Neuronal stem cell (in vitro differentiated cells): ENCODE results near the gene XKR8.

Source experiments
- DNase-seq: peaks from one replicate; pipeline ENCODE4 v3.0.0-alpha.2; 2013; ENCODE audit warnings: low spot score
- H2AFZ ChIP-seq: one replicate; pipeline ENCODE4 v1.6.1; 2013; ENCODE audit warnings: mild to moderate bottlenecking, low read length, inconsistent platforms
- H2AK5ac ChIP-seq: 2 replicates; pipeline ENCODE4 v1.6.1; 2013; ENCODE audit warnings: low read depth, mild to moderate bottlenecking, inconsistent platforms, low read length, moderate library complexity, mixed read lengths
- H2BK120ac ChIP-seq: 2 replicates; pipeline ENCODE4 v1.6.1; 2013; ENCODE audit warnings: low read depth, mild to moderate bottlenecking, inconsistent platforms, low read length, moderate library complexity, mixed read lengths
- H2BK12ac ChIP-seq: one replicate; pipeline ENCODE4 v1.6.1; 2013; ENCODE audit warnings: low read length, inconsistent platforms
- H2BK15ac ChIP-seq: 2 replicates; pipeline ENCODE4 v1.6.1; 2013; ENCODE audit warnings: mild to moderate bottlenecking, low read length, inconsistent platforms, mixed read lengths
- H2BK5ac ChIP-seq: one replicate; pipeline ENCODE4 v1.6.1; 2013; ENCODE audit warnings: inconsistent platforms, mild to moderate bottlenecking, low read length, moderate library complexity
- H3K14ac ChIP-seq: one replicate; pipeline ENCODE4 v1.6.1; 2013; ENCODE audit warnings: low read length, inconsistent platforms
- H3K18ac ChIP-seq: 2 replicates; pipeline ENCODE4 v1.6.1; 2013; ENCODE audit warnings: low read length, inconsistent platforms
- H3K23ac ChIP-seq: 2 replicates; pipeline ENCODE4 v1.6.1; 2013; ENCODE audit warnings: low read depth, mild to moderate bottlenecking, mixed read lengths, low read length, inconsistent platforms; ENCODE audit not compliant: poor library complexity
- H3K27ac ChIP-seq: replicated peaks from 3 replicates; pipeline ENCODE4 v1.5.1; 2013; ENCODE audit warnings: low read length, inconsistent platforms
- H3K27me3 ChIP-seq, 3 experiments: 2 replicates each; pipeline ENCODE4 v1.6.1; 2013; ENCODE audit warnings: low read length in 3 of 3, mild to moderate bottlenecking in 2 of 3, inconsistent platforms in 1 of 3, low read depth in 1 of 3, mixed read lengths in 1 of 3, moderate library complexity in 1 of 3; ENCODE audit not compliant: control insufficient read depth in 3 of 3, insufficient read depth in 3 of 3
- H3K36me3 ChIP-seq, 2 donors: replicated peaks in 1 of 2; 2 replicates each; pipeline ENCODE4 v1.6.1; 2013; ENCODE audit warnings: low read length in 2 of 2; ENCODE audit not compliant: control insufficient read depth in 2 of 2, insufficient read depth in 2 of 2
- H3K4ac ChIP-seq: 2 replicates; pipeline ENCODE4 v1.6.1; 2013; ENCODE audit warnings: inconsistent platforms, mild to moderate bottlenecking, low read length, moderate library complexity
- H3K4me1 ChIP-seq, 2 donors: 1 replicate in 1 of 2; 2 replicates in 1 of 2; pipeline ENCODE4 v1.6.1; 2013; ENCODE audit warnings: low read length in 2 of 2, low read depth in 1 of 2; ENCODE audit not compliant: control insufficient read depth in 2 of 2, insufficient read depth in 1 of 2
- H3K4me2 ChIP-seq: one replicate; pipeline ENCODE4 v1.6.1; 2013; ENCODE audit warnings: mild to moderate bottlenecking, low read length, inconsistent platforms; ENCODE audit not compliant: insufficient read depth, poor library complexity, severe bottlenecking
- H3K4me3 ChIP-seq, 2 donors: 2 replicates each; pipeline ENCODE4 v1.5.1; 2013; ENCODE audit warnings: low read length in 2 of 2, mild to moderate bottlenecking in 2 of 2, inconsistent platforms in 1 of 2, moderate library complexity in 1 of 2
- H3K79me1 ChIP-seq: one replicate; pipeline ENCODE4 v1.6.1; 2013; ENCODE audit warnings: low read depth, mild to moderate bottlenecking, inconsistent platforms, low read length, moderate library complexity
- H3K9ac ChIP-seq: one replicate; pipeline ENCODE4 v1.6.1; 2013; ENCODE audit warnings: mild to moderate bottlenecking, low read depth, low read length, inconsistent platforms; ENCODE audit not compliant: poor library complexity
- H3K9me3 ChIP-seq, 2 donors: replicated peaks in 1 of 2; 2 replicates each; pipeline versions ENCODE3 to v1.6.1; 2013; ENCODE audit warnings: low read length in 2 of 2, mild to moderate bottlenecking in 2 of 2, inconsistent platforms in 1 of 2, low read depth in 1 of 2, mixed read lengths in 1 of 2, moderate library complexity in 1 of 2; ENCODE audit not compliant: control insufficient read depth in 2 of 2, insufficient read depth in 1 of 2
- H4K8ac ChIP-seq: one replicate; pipeline ENCODE4 v1.6.1; 2013; ENCODE audit warnings: low read depth, mild to moderate bottlenecking, inconsistent platforms, low read length, moderate library complexity
- H4K91ac ChIP-seq: one replicate; pipeline ENCODE4 v1.6.1; 2013; ENCODE audit warnings: low read length, low read depth, mild to moderate bottlenecking, inconsistent platforms; ENCODE audit not compliant: poor library complexity
- WGBS, 2 donors: extraction: QIAGEN DNeasy Blood & Tissue Kit; methylation state at CpG; one replicate each; pipeline ENCODE4 v1.1.7; 2013; ENCODE audit warnings: missing lambda C conversion rate in 2 of 2, mixed read lengths in 1 of 2; ENCODE audit not compliant: insufficient read length in 2 of 2, insufficient replicate concordance in 1 of 2; ENCODE audit errors: extremely low coverage in 2 of 2; 5-methylcytosine and 5-hydroxymethylcytosine counted together

The XKR8 gene

DNA sequence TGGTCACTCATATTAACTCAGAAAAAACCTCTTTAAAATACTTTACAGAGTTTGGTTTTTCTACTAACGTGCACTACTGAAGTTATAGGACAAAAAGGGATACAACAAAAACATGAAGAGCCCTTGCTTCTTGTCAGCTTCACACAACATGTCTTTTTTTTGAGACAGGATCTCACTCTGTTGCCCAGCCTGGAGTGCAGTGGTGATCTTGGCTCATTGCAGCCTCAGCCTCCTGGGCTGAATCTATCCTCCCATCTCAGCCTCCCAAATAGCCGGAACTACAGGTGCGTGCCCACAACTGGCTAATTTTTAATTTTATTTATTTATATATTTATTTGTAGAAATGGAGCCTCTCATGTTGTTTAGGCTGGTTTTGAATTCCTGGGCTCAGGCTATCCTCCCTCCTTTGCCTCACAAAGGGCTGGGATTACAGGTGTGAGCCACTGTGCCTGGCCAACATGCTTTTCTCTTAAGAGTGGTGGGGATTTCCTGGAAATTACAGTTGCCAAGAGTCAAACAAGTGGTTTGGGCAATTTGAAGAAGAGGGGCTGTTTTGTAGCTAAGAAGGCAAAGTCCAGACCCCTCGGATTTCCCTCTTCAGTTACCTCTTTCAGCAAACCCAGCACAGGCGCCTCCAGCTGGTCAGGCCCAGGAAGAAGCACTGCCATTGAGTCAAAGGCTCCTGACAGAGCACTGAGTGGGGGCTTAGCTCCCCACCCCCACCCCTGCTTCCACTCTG lies 31.4 kb upstream of the XKR8 start:
- WGBS, 2 donors = no CpG with 5 or more reads among the region's 5 CpGs
- Histone ChIP-seq H4K8ac (no peak overlapping the region), H3K18ac (no peak overlapping the region), H2AK5ac (no peak overlapping the region), H3K4me3 (no peak overlapping the region), H3K79me1 (no peaks in the 10 kb centered on the region), H3K4ac (no peak overlapping the region), H3K27ac (no peak overlapping the region), H3K23ac (no peak overlapping the region), H3K14ac (no peak overlapping the region), H2AFZ (no peak overlapping the region), H3K4me2 (no peak overlapping the region), H2BK120ac (no peak overlapping the region), H3K4me1 (no peaks in the 10 kb centered on the region), H3K9me3 (no peaks in the 10 kb centered on the region), H2BK5ac (no peak overlapping the region), H3K27me3 (peaks cover 0 to 9% (median 0%) of the 10 kb centered on the region in 3 experiments), H2BK15ac (no peak overlapping the region), H4K91ac (no peak overlapping the region), H2BK12ac (no peak overlapping the region), H3K9ac (no peak overlapping the region), H3K36me3 (no peaks in the 10 kb centered on the region)
- no peak for DNase-seq

DNA sequence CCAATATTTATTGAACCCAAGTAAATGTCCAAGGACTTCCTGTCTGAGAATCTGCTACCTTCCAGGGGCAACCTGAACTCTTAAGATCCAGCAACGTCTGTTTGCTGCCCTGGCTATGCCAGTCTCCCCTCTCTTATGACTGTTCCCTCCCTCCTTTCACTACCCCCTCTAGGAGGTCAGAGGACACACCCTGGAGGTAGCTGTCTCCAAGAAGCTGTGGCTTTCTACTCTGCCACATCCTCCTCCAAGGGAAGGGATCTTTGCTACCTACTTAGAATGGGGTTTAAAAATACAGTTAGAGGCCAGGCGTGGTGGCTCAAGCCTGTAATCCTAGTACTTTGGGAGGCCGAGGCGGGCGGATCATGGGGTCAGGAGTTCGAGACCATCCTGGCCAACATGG lies 28.6 kb upstream of the XKR8 start:
- no CpG with 5 or more reads among the region's 6 CpGs for WGBS, 2 donors

DNA sequence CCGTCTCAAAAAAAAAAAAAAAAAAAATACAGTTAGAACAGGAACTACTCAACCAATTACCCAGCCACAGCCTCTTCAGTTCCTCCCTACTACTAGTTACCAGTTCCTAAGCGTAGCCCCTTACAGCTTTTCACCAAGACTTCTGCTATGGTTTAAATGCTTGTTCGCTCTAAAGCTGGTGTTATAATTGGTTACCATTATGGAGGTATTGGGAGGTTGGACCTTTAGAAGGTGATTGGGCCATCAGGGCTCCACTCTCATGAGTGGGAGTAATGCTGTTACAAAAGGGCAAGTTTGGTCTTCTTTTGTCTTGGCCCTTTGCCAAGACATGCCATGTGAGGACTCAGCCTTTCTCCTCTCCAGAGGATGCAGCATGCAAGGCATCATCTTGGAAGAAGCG lies 28.0 kb upstream of the XKR8 start:
- no peak overlapping the region for H3K14ac ChIP-seq
- H3K18ac ChIP-seq = no peak overlapping the region
- H3K23ac ChIP-seq = no peak overlapping the region
- H4K91ac ChIP-seq = no peak overlapping the region
- H3K9me3 ChIP-seq = no peaks in the 10 kb centered on the region
- no peak overlapping the region for H2BK12ac ChIP-seq
- H2BK120ac ChIP-seq = no peak overlapping the region
- H3K36me3 ChIP-seq = no peaks in the 10 kb centered on the region
- H4K8ac ChIP-seq = no peak overlapping the region
- H3K27ac ChIP-seq = no peak overlapping the region
- no peak overlapping the region for H2BK15ac ChIP-seq
- WGBS, 2 donors = no CpG with 5 or more reads among the region's 4 CpGs
- H3K9ac ChIP-seq = no peak overlapping the region
- H3K4me1 ChIP-seq = peaks cover 0 to 5% of the 10 kb centered on the region in 2 donors
- H2BK5ac ChIP-seq = no peak overlapping the region
- H3K4me3 ChIP-seq = no peak overlapping the region
- DNase-seq = no peak
- no peaks in the 10 kb centered on the region for H3K79me1 ChIP-seq
- no peak overlapping the region for H3K4ac ChIP-seq
- H2AK5ac ChIP-seq = no peak overlapping the region
- H3K27me3 ChIP-seq = peaks cover 0 to 24% (median 4%) of the 10 kb centered on the region in 3 experiments
- no peak overlapping the region for H2AFZ ChIP-seq
- H3K4me2 ChIP-seq = no peak overlapping the region

More for the DNA sequence above, 28.6 kb upstream of the XKR8 start:
- no peak overlapping the region for H2BK120ac ChIP-seq
- H3K18ac ChIP-seq = no peak overlapping the region
- no peak overlapping the region for H2BK12ac ChIP-seq
- no peaks in the 10 kb centered on the region for H3K36me3 ChIP-seq
- no peak overlapping the region for H2AFZ ChIP-seq
- H3K4ac ChIP-seq = no peak overlapping the region
- H2AK5ac ChIP-seq = no peak overlapping the region
- H3K4me1 ChIP-seq = peaks cover 0 to 5% of the 10 kb centered on the region in 2 donors
- H3K4me3 ChIP-seq = no peak overlapping the region
- no peaks in the 10 kb centered on the region for H3K79me1 ChIP-seq
- no peak overlapping the region for H3K23ac ChIP-seq
- no peak for DNase-seq
- H4K8ac ChIP-seq = no peak overlapping the region
- no peak overlapping the region for H2BK15ac ChIP-seq
- peaks cover 0 to 21% (median 4%) of the 10 kb centered on the region in 3 experiments for H3K27me3 ChIP-seq
- no peak overlapping the region for H2BK5ac ChIP-seq
- H4K91ac ChIP-seq = no peak overlapping the region
- no peak overlapping the region for H3K27ac ChIP-seq
- no peaks in the 10 kb centered on the region for H3K9me3 ChIP-seq
- H3K9ac ChIP-seq = no peak overlapping the region
- no peak overlapping the region for H3K14ac ChIP-seq
- H3K4me2 ChIP-seq = no peak overlapping the region

DNA sequence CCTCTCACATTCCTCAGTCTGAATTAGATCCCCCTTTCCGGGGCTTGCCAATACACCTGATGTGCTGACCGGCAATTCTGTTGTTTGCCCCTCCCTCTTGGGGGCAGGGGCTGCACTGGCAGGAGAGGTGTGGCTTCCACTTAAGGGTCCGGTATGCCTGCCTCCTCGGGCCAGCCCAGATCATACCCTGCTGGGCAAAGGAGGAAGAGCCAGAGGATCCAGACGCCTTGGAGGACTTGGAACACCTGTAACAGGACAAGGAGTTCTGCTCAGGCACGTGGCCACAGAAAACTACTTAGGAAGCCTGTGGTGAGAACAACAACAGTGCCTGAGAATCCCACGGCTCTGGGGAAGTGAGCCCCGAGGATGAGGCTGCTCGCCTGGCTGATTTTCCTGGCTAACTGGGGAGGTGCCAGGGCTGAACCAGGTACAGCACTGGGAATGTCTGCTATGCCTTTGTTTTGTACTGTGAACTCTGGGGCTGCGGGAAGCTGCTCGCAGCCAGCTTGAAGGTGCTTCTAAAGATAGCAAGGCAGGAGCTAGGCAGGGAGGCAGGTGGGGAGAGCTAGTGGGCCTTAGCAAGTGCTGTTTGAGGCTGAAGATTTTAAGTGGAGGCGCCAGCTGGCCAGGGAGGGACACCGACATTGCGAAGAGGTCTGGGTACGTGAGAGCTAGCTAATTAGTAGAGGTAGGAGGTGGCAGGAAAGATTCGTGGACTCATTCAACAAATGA lies 24.8 kb upstream of the XKR8 start, which contains the start of gene SMPDL3B:
TSS of gene SMPDL3B (plus strand) at position 183 of the 732 bp plus-strand sequence. CDS start at position 367, 184 bp downstream.
- no CpG with 5 or more reads among the region's 16 CpGs for WGBS, 2 donors

More for the DNA sequence above, 24.8 kb upstream of the XKR8 start, which contains the start of gene SMPDL3B:
- H2BK12ac ChIP-seq = peak within 1 kb of the TSS; percentile 64
- H3K23ac ChIP-seq = no peak within 1 kb of the TSS
- peaks cover 0 to 46% (median 4%) of the 10 kb centered on the region in 3 experiments for H3K27me3 ChIP-seq
- H3K4me3 ChIP-seq = peak within 1 kb of the TSS in 1 of 2 donors; percentile 23
- peak within 1 kb of the TSS; percentile 52 for H3K9ac ChIP-seq
- H2BK5ac ChIP-seq = no peak within 1 kb of the TSS
- H3K4me1 ChIP-seq = peaks cover 0 to 8% of the 10 kb centered on the region in 2 donors
- no peaks in the 10 kb centered on the region for H3K36me3 ChIP-seq
- H3K9me3 ChIP-seq = no peaks in the 10 kb centered on the region
- peak within 1 kb of the TSS; percentile 5 for H2AK5ac ChIP-seq
- no peak within 1 kb of the TSS for H3K27ac ChIP-seq
- peak within 1 kb of the TSS; percentile 91 for H3K18ac ChIP-seq
- no peaks in the 10 kb centered on the region for H3K79me1 ChIP-seq
- no peak within 1 kb of the TSS for H4K91ac ChIP-seq
- H3K14ac ChIP-seq = no peak within 1 kb of the TSS
- H4K8ac ChIP-seq = peak within 1 kb of the TSS; percentile 73
- H2BK120ac ChIP-seq = no peak within 1 kb of the TSS
- peak within 1 kb of the TSS; percentile 35 for H2BK15ac ChIP-seq
- H3K4ac ChIP-seq = no peak within 1 kb of the TSS
- peak within 1 kb of the TSS; percentile 66 for H3K4me2 ChIP-seq
- DNase-seq = peak; percentile 29
- peak within 1 kb of the TSS; percentile 84 for H2AFZ ChIP-seq
